Measurements from ENCODE around the gene ZNF581. TPM values are rescaled to one million over a fixed set of nuclear protein-coding genes. Genes with fewer than 3 reads are reported as not detected.

ZNF581 gene
- total RNA-seq, 3 donors from 2014 or later: 15.2 to 22.5 (median 20.1) TPM

- ATAC-seq (no peak), DNase-seq (no peak)
- peaks cover 4% of the 10 kb centered on the region for H3K4me1 ChIP-seq (ENCODE audit: low read depth)
- H3K4me3 ChIP-seq: no peak overlapping the region
- intact Hi-C loops (cut with DNase I, micrococcal nuclease): no loop called here
- H3K9me3 ChIP-seq: no peaks in the 10 kb centered on the region
- H3K36me3 ChIP-seq (ENCODE audit: low read depth): no peaks in the 10 kb centered on the region
- no peak for TF ChIP-seq CTCF (IDR thresholded peaks at IDR 0.05)
These were observed 18.5 kb upstream of the ZNF581 start for GRCh38 chr19:55625004-55625326.

- intact Hi-C loops (cut with DNase I, micrococcal nuclease): no loop called here
These were observed 17.1 kb upstream of the ZNF581 start for GRCh38 chr19:55626350-55626749.

DNA sequence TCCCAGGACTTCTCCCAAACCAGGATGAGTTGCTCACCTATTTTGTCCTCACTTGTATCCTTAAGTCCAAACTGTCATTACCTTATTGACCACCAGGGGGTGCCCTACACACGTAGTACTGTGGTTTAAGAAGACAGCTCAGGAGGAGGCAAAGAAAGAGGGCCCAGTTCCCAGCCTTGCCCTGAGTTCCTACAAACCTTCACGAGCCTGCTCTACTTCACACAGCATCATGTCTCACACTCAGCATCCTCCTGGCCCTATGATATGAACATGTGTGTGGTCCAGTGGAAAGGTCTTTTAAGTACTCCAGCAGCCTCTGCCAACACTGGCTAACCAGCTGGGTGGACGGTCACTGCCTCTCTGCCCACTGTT, 11.0 kb upstream of the ZNF581 start:
- H3K36me3 ChIP-seq (ENCODE audit: low read depth): no peaks in the 10 kb centered on the region
- DNase-seq (peak in 2 of 3 donors; percentile 42 to 100), ATAC-seq (peak; percentile 82)
- no peak overlapping the region for H3K4me3 ChIP-seq
- intact Hi-C loops (cut with DNase I, micrococcal nuclease): no loop called here
- H3K9me3 ChIP-seq: no peaks in the 10 kb centered on the region
- peak; percentile 50 for TF ChIP-seq CTCF (IDR thresholded peaks at IDR 0.05)
- peaks cover 16% of the 10 kb centered on the region for H3K4me1 ChIP-seq (ENCODE audit: low read depth)

More at GRCh38 chr19:55626350-55626749, 17.1 kb upstream of the ZNF581 start:
- H3K36me3 ChIP-seq (ENCODE audit: low read depth): no peaks in the 10 kb centered on the region
- no peak overlapping the region for H3K4me3 ChIP-seq
- TF ChIP-seq CTCF (IDR thresholded peaks at IDR 0.05): no peak
- no peaks in the 10 kb centered on the region for H3K9me3 ChIP-seq
- DNase-seq (peak in 1 of 3 donors; percentile 26), ATAC-seq (no peak)
- peaks cover 4% of the 10 kb centered on the region for H3K4me1 ChIP-seq (ENCODE audit: low read depth)

GRCh38 chr19:55633861-55634260, 9.6 kb upstream of the ZNF581 start:
- ATAC-seq: no peak
- Histone ChIP-seq H3K4me3 (no peak overlapping the region), H3K36me3 (ENCODE audit: low read depth) (no peaks in the 10 kb centered on the region), H3K4me1 (ENCODE audit: low read depth) (peaks cover 16% of the 10 kb centered on the region), H3K9me3 (no peaks in the 10 kb centered on the region)
- intact Hi-C loops (cut with DNase I, micrococcal nuclease): no loop called here
- TF ChIP-seq CTCF (IDR thresholded peaks at IDR 0.05): no peak
- DNase-seq: peak in 1 of 3 donors; percentile 4

DNA sequence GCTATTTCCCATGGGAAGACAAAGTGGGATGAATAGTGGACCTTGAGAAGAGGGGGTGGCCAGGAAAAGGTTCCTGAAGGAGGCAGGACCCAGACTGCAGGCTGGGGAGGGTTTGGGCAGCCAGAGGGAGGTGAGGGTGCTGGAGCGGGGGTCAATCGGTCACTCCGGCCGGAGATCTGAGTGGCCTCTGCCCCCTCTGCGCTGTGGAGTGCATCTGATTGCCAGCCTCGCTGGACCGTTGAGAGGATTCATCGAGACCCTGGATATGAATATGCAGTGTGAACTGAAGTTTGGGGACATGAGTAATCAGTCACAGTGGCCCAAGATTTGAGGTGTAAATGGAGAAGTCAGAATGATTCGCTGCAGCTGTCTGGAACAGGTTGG, 8.1 kb upstream of the ZNF581 start:
- Histone ChIP-seq H3K4me3 (peak overlapping the region; percentile 76), H3K4me1 (ENCODE audit: low read depth) (peaks cover 24% of the 10 kb centered on the region), H3K9me3 (no peaks in the 10 kb centered on the region), H3K36me3 (ENCODE audit: low read depth) (no peaks in the 10 kb centered on the region)
- intact Hi-C loops (cut with DNase I, micrococcal nuclease): no loop called here
- TF ChIP-seq CTCF (IDR thresholded peaks at IDR 0.05): no peak
- peak in 2 of 3 donors; percentile 48 to 54 for DNase-seq
- no peak for ATAC-seq

- TF ChIP-seq CTCF (IDR thresholded peaks at IDR 0.05): no peak
- Histone ChIP-seq H3K9me3 (no peaks in the 10 kb centered on the region), H3K36me3 (ENCODE audit: low read depth) (no peaks in the 10 kb centered on the region), H3K4me3 (no peak overlapping the region), H3K4me1 (ENCODE audit: low read depth) (peaks cover 25% of the 10 kb centered on the region)
- DNase-seq: peak in 1 of 3 donors; percentile 31
- intact Hi-C loops (cut with DNase I, micrococcal nuclease): no loop called here
- ATAC-seq: no peak
These were observed 7.5 kb upstream of the ZNF581 start for GRCh38 chr19:55635856-55636440.
